Measurements from ENCODE around the gene SLC25A25.

Gene SLC25A25

DNA sequence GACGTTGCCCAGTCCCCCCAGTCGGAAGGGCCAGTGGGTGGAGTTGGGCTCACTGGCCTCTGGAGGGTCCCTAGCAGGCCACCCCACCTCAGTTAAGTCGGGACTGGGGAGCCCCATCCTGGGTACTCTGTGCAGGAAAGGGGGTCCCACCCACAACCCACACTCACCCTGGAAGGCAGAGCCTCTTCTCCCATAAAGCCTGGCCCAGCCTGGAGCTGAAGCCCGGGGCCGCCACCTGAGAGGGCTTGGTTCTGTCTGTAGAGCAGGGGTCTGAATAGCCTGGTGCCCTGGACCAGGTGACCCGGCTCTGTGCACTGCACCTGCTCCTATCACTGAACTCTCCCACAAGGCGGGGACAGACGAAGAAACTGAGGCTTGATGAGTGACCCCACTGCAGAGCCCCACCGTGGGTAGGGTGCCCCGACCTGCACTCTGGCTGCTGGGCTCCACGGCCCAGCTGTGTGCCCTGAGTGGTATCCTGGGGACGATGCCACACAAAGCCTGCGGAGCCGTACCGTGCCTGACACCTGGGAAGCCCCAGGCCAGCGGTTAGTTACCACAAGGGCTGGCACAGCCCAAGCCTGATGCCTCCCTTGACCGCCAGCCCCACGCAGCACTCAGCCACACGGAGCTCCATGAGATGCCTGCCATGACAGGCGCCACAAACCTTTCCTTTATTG is 52.2 kb downstream of the SLC25A25 start:
- H3K27ac ChIP-seq: no peak overlapping the region
- TF ChIP-seq, protein P1, sequence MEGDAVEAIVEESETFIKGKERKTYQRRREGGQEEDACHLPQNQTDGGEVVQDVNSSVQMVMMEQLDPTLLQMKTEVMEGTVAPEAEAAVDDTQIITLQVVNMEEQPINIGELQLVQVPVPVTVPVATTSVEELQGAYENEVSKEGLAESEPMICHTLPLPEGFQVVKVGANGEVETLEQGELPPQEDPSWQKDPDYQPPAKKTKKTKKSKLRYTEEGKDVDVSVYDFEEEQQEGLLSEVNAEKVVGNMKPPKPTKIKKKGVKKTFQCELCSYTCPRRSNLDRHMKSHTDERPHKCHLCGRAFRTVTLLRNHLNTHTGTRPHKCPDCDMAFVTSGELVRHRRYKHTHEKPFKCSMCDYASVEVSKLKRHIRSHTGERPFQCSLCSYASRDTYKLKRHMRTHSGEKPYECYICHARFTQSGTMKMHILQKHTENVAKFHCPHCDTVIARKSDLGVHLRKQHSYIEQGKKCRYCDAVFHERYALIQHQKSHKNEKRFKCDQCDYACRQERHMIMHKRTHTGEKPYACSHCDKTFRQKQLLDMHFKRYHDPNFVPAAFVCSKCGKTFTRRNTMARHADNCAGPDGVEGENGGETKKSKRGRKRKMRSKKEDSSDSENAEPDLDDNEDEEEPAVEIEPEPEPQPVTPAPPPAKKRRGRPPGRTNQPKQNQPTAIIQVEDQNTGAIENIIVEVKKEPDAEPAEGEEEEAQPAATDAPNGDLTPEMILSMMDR (conservative IDR thresholded peaks at IDR 0.05): no peak

- TF ChIP-seq, protein P1 (conservative IDR thresholded peaks at IDR 0.05): no peak
- H3K27ac ChIP-seq: no peak overlapping the region
Measured at GRCh38 chr9:128120741-128121465, 52.9 kb downstream of the SLC25A25 start.

DNA sequence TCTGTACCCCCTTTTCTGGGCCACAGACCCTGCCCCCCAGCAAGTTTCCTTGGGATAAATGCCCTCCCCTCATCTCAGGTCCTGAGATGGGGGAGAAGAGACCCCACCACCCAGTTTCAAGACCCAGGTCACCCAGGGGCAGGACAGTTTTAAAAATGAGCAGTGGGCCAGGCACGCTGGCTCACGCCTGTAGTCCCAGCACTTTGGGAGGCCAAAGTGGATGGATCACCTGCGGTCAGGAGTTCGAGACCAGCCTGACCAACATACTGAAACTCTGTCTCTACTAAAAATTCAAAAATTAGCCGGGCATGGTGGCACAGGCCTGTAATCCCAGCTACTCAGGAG is 53.4 kb downstream of the SLC25A25 start:
- no peak overlapping the region for H3K27ac ChIP-seq
- TF ChIP-seq, protein P1 (conservative IDR thresholded peaks at IDR 0.05): no peak

GRCh38 chr9:128121924-128122808 is 54.1 kb downstream of the SLC25A25 start:
- TF ChIP-seq, protein P1 (conservative IDR thresholded peaks at IDR 0.05): no peak
- H3K27ac ChIP-seq: no peak overlapping the region

DNA sequence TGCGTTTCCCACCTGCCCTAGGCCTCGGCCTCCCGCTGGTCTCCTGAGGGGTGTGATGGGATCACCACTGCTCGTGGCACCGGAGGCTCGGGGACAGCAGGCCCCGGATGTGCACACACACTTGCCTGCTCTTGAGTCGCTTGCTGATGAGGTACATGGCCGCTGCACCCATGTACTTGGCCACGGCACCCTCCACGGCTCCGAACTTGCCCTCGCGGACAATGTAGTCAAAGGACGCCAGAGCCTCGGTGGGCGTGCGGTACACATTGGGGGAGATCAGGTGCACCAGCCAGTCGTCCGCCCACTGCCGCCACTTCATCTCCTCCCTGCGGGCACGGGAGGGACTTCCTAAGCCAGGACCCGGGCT is 54.8 kb downstream of the SLC25A25 start:
- TF ChIP-seq, protein P1 (conservative IDR thresholded peaks at IDR 0.05): no peak
- H3K27ac ChIP-seq: no peak overlapping the region

GRCh38 chr9:128123451-128124080 is 55.5 kb downstream of the SLC25A25 start:
- TF ChIP-seq, protein P1 (conservative IDR thresholded peaks at IDR 0.05): no peak
- H3K27ac ChIP-seq: no peak overlapping the region

GRCh38 chr9:128124451-128124850 is 56.4 kb downstream of the SLC25A25 start:
- no peak overlapping the region for H3K27ac ChIP-seq
- TF ChIP-seq, protein P1 (conservative IDR thresholded peaks at IDR 0.05): no peak
